ENCODE data around the gene KDM4D.

DNA sequence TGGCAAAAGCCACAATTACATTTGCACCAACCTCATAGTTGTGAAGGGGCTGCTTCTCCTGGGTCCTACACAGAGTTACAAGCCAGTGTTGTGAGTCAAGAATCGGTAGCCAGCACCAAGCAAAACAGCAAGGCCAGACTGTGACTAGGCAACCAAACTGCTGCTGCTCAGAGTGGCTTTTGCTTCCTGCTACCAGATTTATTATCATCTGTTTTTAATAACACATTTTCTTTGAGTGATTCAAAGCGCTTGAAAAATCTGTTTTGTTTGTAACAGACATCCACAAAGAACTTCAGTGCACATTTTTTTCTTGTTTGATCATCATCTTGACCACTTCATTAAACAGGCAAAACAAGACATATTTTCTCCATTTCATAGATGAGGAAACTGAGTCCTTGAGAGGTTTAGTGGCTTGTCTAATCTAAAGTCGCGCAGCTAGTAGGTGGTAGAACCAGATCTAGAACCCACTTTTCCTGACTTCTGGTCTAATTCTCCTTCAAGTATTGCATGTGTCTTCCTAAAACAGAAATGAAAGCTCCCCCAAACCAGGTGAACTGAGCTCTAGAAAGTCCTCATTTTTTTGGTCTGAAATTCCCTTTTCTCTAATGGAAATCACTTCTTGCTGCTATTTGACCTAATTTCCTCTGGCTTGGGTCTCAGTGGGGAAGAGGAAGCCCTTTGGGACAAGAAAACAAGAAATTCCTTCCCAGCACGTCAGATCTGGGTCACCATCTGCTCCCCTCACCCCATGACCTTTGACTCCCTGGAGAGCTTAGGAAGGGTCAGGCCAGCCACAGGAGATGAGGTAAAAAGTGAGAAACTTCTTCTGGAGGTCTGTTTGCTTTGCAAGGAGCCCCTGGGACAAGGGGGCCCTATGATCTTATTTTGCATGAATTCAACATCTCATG is 40.0 kb upstream of the KDM4D start:
- TF ChIP-seq, protein P1, sequence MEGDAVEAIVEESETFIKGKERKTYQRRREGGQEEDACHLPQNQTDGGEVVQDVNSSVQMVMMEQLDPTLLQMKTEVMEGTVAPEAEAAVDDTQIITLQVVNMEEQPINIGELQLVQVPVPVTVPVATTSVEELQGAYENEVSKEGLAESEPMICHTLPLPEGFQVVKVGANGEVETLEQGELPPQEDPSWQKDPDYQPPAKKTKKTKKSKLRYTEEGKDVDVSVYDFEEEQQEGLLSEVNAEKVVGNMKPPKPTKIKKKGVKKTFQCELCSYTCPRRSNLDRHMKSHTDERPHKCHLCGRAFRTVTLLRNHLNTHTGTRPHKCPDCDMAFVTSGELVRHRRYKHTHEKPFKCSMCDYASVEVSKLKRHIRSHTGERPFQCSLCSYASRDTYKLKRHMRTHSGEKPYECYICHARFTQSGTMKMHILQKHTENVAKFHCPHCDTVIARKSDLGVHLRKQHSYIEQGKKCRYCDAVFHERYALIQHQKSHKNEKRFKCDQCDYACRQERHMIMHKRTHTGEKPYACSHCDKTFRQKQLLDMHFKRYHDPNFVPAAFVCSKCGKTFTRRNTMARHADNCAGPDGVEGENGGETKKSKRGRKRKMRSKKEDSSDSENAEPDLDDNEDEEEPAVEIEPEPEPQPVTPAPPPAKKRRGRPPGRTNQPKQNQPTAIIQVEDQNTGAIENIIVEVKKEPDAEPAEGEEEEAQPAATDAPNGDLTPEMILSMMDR (IDR thresholded peaks at IDR 0.05 in 4 of 5, conservative IDR thresholded peaks at IDR 0.05 in 1 of 5), result no peak
- TF ChIP-seq POLR2A (IDR thresholded peaks at IDR 0.05), result no peak

Measured in gastrocnemius medialis (tissue), 4 donors.